HepG2 (cell line): ENCODE measurements around the gene S100A5. TPM values are rescaled to one million over a fixed set of nuclear protein-coding genes. Genes with fewer than 3 reads are reported as not detected.

ENCODE experiments used
- ATAC-seq: fragments of 200-7000 bp; cut with Tn5 transposase; 3 replicates; pipeline ENCODE4 v1.9.1; 2020; ENCODE audit warnings: mild to moderate bottlenecking, moderate library complexity
- BruUV-seq: library from RNA; stranded (reverse); fragments of 400-500 nt; replicated peaks from 2 replicates; lab custom pipeline; 2021; lab: Mats Ljungman, UMichigan
- CTCF ChIA-PET: fragments of 300-600 bp; formaldehyde crosslinking; extraction: SDS; loops from one replicate; lab custom pipeline; 2021; ENCODE audit warnings: low total read pairs, inconsistent platforms, low intra/inter-chr PET ratio; lab: Yijun Ruan, JAX
- POLR2A ChIA-PET: fragments of 350-600 bp; sonication (Branson Sonifier 250); formaldehyde crosslinking; loops from one replicate; lab custom pipeline; 2020; ENCODE audit warnings: antibody characterized with exemption, inconsistent platforms; lab: Yijun Ruan, JAX
- DNase-seq: peaks from one replicate; pipeline ENCODE4 v3.0.0-alpha.2; 2015; ENCODE audit warnings: low spot score
- FAIRE-seq: peaks from 3 replicates; lab custom pipeline; 2011; peaks lifted over from hg19 to GRCh38; lab: Jason Lieb, UNC
- H2AFZ ChIP-seq: one replicate; pipeline ENCODE4 v1.6.1; 2011; ENCODE audit warnings: low read length, inconsistent platforms
- H3K27ac ChIP-seq: fragments of 300-600 bp; 3 replicates; pipeline ENCODE4 v1.8.0; 2011; ENCODE audit warnings: mixed run types, mild to moderate bottlenecking, mixed read lengths, low read length, inconsistent platforms; ENCODE audit not compliant: insufficient read depth; ENCODE audit errors: extremely low read length
- H3K27me3 ChIP-seq, 2 experiments: fragments of 200-600 bp in 1 of 2; 2 replicates in 1 of 2; 3 replicates in 1 of 2; pipeline versions ENCODE4 v1.6.0 to v1.8.0; 2011; ENCODE audit warnings: low read length in 2 of 2, mild to moderate bottlenecking in 2 of 2, moderate library complexity in 2 of 2, inconsistent platforms in 1 of 2; ENCODE audit not compliant: insufficient read depth in 2 of 2, control insufficient read depth in 1 of 2
- H3K36me3 ChIP-seq, 2 experiments: fragments of 200-600 bp in 1 of 2; replicated peaks in 1 of 2; 2 replicates in 1 of 2; 3 replicates in 1 of 2; pipeline versions ENCODE4 v1.5.1 to v1.8.0; 2011; ENCODE audit warnings: low read length in 2 of 2, inconsistent platforms in 1 of 2; ENCODE audit not compliant: insufficient read depth in 2 of 2, control insufficient read depth in 1 of 2
- H3K4me1 ChIP-seq: 2 replicates; pipeline ENCODE4 v1.5.1; 2012; ENCODE audit warnings: low read length, inconsistent platforms; ENCODE audit not compliant: insufficient read depth
- H3K4me2 ChIP-seq: 2 replicates; pipeline ENCODE4 v1.6.0; 2011; ENCODE audit warnings: low read depth, low read length, inconsistent platforms
- H3K4me3 ChIP-seq, 3 experiments: fragments of 200-600 bp in 1 of 3; sonication (generic), shearing (Covaris generic) in 1 of 3; replicated peaks in 1 of 3; 2 replicates each; pipeline ENCODE4 v1.5.1; 2011 to 2016; ENCODE audit warnings: low read length in 3 of 3, inconsistent platforms in 2 of 3, low read depth in 2 of 3, mild to moderate bottlenecking in 2 of 3, control low read depth in 1 of 3, mixed read lengths in 1 of 3; ENCODE audit not compliant: insufficient read depth in 1 of 3
- H3K79me2 ChIP-seq: one replicate; pipeline ENCODE4 v1.6.1; 2011; ENCODE audit warnings: low read length, inconsistent platforms; ENCODE audit not compliant: insufficient read depth
- H3K9ac ChIP-seq: 2 replicates; pipeline ENCODE4 v1.6.0; 2011; ENCODE audit warnings: mild to moderate bottlenecking, low read depth, low read length, inconsistent platforms; ENCODE audit not compliant: insufficient read depth
- H3K9me3 ChIP-seq: 2 replicates; pipeline ENCODE4 v1.5.1; 2012; ENCODE audit warnings: mild to moderate bottlenecking, low read length
- H4K20me1 ChIP-seq: 2 replicates; pipeline ENCODE4 v1.6.0; 2011; ENCODE audit warnings: inconsistent platforms, mild to moderate bottlenecking, low read length, moderate library complexity; ENCODE audit not compliant: insufficient read depth
- BRCA1 ChIP-seq: sonication (generic); formaldehyde crosslinking; IDR thresholded peaks from 2 replicates; pipeline ENCODE4 v1.4.0; 2020; ENCODE audit warnings: missing genetic modification reagents
- FOXP4 ChIP-seq: sonication (generic); formaldehyde crosslinking; IDR thresholded peaks from 2 replicates; pipeline ENCODE4 v1.4.0; 2020; ENCODE audit warnings: missing genetic modification reagents
- MAFF ChIP-seq: IDR thresholded peaks from 2 replicates; pipeline ENCODE4 v1.6.1; 2011; ENCODE audit warnings: low read depth, low read length, improper control_type of control experiment
- MTF1 ChIP-seq: sonication (generic); formaldehyde crosslinking; IDR thresholded peaks from 2 replicates; pipeline ENCODE4 v1.5.0; 2020; ENCODE audit warnings: missing genetic modification reagents
- REL ChIP-seq: sonication (generic); formaldehyde crosslinking; conservative IDR thresholded peaks from 2 replicates; pipeline ENCODE4 v1.8.0; 2022; ENCODE audit warnings: mild to moderate bottlenecking, missing genetic modification reagents, moderate library complexity
- TERF1 ChIP-seq: sonication (generic); formaldehyde crosslinking; IDR thresholded peaks from 2 replicates; pipeline ENCODE4 v1.8.0; 2022; ENCODE audit warnings: mild to moderate bottlenecking, missing genetic modification reagents, moderate library complexity
- ZBTB4 ChIP-seq: sonication (generic); formaldehyde crosslinking; IDR thresholded peaks from 2 replicates; pipeline ENCODE4 v1.4.0; 2020; ENCODE audit warnings: missing genetic modification reagents, mild to moderate bottlenecking, borderline replicate concordance
- ZNF282 ChIP-seq: fragments of 450-650 bp; IDR thresholded peaks from 2 replicates; pipeline ENCODE4 v1.6.1; 2018; ENCODE audit not compliant: partially characterized antibody
- ZNF776 ChIP-seq: sonication (generic); formaldehyde crosslinking; IDR thresholded peaks from 2 replicates; pipeline ENCODE4 v1.4.0; 2020; ENCODE audit warnings: mild to moderate bottlenecking, missing genetic modification reagents
- whole genome bisulfite sequencing: methylation state at CpG from one replicate; pipeline ENCODE4 v1.1.6; 2017; ENCODE audit warnings: low lambda C conversion rate; 5-methylcytosine and 5-hydroxymethylcytosine counted together
- in situ Hi-C: cut with HindIII; loops from 2 replicates; pipeline ENCODE4 v1.10.0; 2017; ENCODE audit warnings: low pct_unique_long_range_greater_than_20kb; ENCODE audit not compliant: extremely low pct_ligation_motif_present
- intact Hi-C: fragments of 100-400 bp; cut with micrococcal nuclease; formaldehyde crosslinking; loops from one replicate; pipeline ENCODE4 v1.10.0; 2022; ENCODE audit not compliant: unreplicated experiment
- polyA plus RNA-seq, 8 experiments: library from polyadenylated mRNA; depleted of rRNA in 3 of 8; stranded (reverse) in 7 of 8; unstranded in 1 of 8; fragments of >200 nt; fragmentation: Illumina TruSeq in 4 of 8; extraction: Trizol in 4 of 8; gene quantifications; 2 replicates each; pipeline versions ENCODE4 v1.2.1 to v1.2.3, GENCODE V29; 2011 to 2016; ENCODE audit warnings: low read depth in 4 of 8, missing spikeins in 1 of 8, mixed read lengths in 1 of 8; ENCODE audit not compliant: insufficient read depth in 1 of 8
- total RNA-seq, 5 experiments: library from RNA; depleted of rRNA; stranded (reverse); fragments of >200 nt; fragmentation: Illumina TruSeq; extraction: Trizol; gene quantifications; 2 replicates each; pipeline ENCODE4 v1.2.3, GENCODE V29; 2016; ENCODE audit warnings: low read depth in 1 of 5

S100A5 gene
- total and polyA plus RNA-seq, 2 of the 13 experiments (the other 11 are each of a cell fraction or from before 2014, with no cell fraction given) = not detected

- Histone ChIP-seq H3K9ac (no peak overlapping the region), H3K4me2 (no peak overlapping the region), H4K20me1 (no peaks in the 10 kb centered on the region), H3K27me3 (peaks cover 1 to 10% of the 10 kb centered on the region in 2 experiments; a peak in 2 of 5 replicates), H3K9me3 (no peaks in the 10 kb centered on the region), H3K4me1 (peaks cover 95% of the 10 kb centered on the region), H3K36me3 (no peaks in the 10 kb centered on the region), H3K79me2 (no peaks in the 10 kb centered on the region), H3K4me3 (no peak overlapping the region), H3K27ac (no peak overlapping the region), H2AFZ (no peak overlapping the region)
- CTCF ChIA-PET = no interaction called here
- in situ Hi-C loops (no loop called here), intact Hi-C loops (no loop called here)
- no peak for DNase-seq
- no TSS peak for BruUV-seq
- ATAC-seq = no peak
- no peak for FAIRE-seq
- TF ChIP-seq MAFF (no peak), REL (CRISPR knock-in tag) (no peak), ZBTB4 (CRISPR knock-in tag) (no peak), MTF1 (CRISPR knock-in tag) (no peak), BRCA1 (CRISPR knock-in tag) (no peak), TERF1 (CRISPR knock-in tag) (no peak), ZNF776 (no peak), ZNF282 (no peak), FOXP4 (no peak)
- POLR2A ChIA-PET = interaction anchor here (2.0 to 2.9 kb wide), 3 partner anchors 8 to 23 kb away, joined by 16 to 27 read pairs (median 22); partner anchors contain the start of genes S100A2 and S100A6
- WGBS = 92% methylated on average over 4 of the region's 4 CpGs
Measured at GRCh38 chr1:153543736-153544135, 3.0 kb upstream of the S100A5 start.
